Fibroblast of skin of left biceps (primary cell): Measurements from ENCODE around the gene SOX8.

Experiments used
- DNase-seq, 2 experiments: peaks; one replicate each; pipeline ENCODE4 v3.0.0-alpha.2; 2013; ENCODE audit warnings: low read depth in 2 of 2

Gene SOX8

GRCh38 chr16:1026057-1026783, 44.6 kb downstream of the SOX8 start:
- DNase-seq = no peak

- no peak for DNase-seq
Measured at GRCh38 chr16:1026784-1027500, 45.4 kb downstream of the SOX8 start.

- no peak for DNase-seq
Measured at GRCh38 chr16:1027501-1027815, 45.9 kb downstream of the SOX8 start.

GRCh38 chr16:1028056-1028455, 46.5 kb downstream of the SOX8 start:
- DNase-seq = no peak

DNA sequence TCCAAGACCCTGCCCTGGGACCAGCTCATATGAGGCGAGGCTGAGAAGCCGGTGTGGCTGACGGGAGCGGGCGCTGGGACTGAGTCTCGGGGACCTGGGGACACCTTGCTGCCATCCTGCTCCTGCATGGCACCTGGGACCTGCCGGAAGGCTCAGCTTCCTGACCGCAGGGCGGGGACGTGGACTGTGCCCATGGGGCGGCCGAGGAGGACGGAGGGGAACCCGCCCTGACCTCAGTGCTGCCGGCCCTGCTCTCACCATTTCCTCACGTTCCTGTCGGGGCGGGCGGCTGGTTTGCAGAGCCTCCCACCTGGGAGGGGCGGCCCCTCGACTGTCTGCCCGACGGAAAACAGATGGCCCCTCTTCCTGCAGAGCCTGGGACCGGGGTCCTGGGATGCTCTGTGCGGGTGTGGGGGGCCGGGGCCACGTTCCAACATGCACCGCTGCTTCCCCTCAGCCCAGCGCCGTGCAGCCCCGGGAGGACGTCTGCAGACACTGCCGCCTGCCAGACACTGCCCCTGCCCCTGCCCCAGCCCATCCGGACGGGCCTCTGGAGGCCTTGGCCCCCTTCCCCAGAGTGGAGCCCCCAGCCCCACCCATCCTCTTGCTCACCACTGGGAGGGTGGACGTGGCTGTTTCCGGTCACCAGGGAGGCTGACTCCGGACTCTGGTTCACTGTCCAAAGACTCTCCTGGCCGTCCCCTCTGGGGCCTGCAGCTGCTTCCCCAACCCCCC, 47.1 kb downstream of the SOX8 start:
- DNase-seq = no peak

- no peak for DNase-seq
Measured at GRCh38 chr16:1029259-1029545, 47.6 kb downstream of the SOX8 start.

GRCh38 chr16:1030473-1030901, 48.9 kb downstream of the SOX8 start:
- no peak for DNase-seq

DNA sequence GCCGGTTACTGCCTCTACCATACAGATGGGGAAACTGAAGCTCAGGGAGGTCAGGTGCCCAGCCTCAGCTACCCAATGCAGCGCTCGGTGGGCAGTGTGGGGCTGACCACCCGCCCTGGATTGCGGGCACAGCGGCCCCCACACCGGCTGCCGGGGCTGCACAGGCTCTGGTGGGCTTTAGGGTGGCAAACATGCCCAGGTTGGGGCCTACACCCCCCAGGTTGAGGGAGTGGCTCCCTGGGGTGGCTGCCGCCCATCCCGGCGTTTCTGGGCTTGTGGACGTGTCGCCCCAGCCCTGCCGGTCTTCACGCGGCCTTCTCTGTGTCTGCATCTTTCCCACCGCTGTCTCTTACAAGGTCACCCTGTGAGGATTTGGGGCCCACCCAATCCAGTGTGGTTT, 50.1 kb downstream of the SOX8 start:
- DNase-seq = no peak

- no peak for DNase-seq
Measured at GRCh38 chr16:1032607-1033006, 51.0 kb downstream of the SOX8 start.

- DNase-seq = no peak
Measured at GRCh38 chr16:1033128-1033679, 51.6 kb downstream of the SOX8 start.

GRCh38 chr16:1034230-1035065, 52.9 kb downstream of the SOX8 start:
- no peak for DNase-seq

DNA sequence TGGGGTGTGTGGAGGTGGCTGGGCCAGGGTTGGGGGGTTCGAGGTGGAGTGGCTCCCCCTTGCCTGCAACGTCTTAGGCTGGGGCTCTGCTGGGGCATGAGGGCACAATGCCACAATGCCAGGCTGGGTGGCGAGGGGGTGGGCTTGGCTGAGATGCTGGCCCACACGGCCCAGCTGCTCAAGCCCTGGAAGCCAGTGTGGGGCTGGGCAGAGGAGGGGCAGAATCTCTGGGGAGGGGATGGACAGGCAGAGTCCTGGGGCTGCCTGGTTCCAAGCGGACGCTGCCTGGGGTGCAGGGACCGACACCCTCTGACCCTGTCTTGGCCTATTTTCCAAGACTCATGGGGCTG, 53.5 kb downstream of the SOX8 start:
- DNase-seq = no peak

- no peak for DNase-seq
Measured at GRCh38 chr16:1036166-1036565, 54.6 kb downstream of the SOX8 start.
